Activated CD8-positive, alpha-beta memory T cell treated with anti-CD3 and anti-CD28 coated beads, Interleukin-2, amount 50 U/mL, for 24 hours (primary cell): ENCODE data around the gene PTGER2.

Experiments used
- DNase-seq: peaks from one replicate; pipeline ENCODE4 v3.0.0-alpha.2; 2020; ENCODE audit errors: extremely low read depth

PTGER2 gene

GRCh38 chr14:52370406-52370935 is 56.4 kb downstream of the PTGER2 start:
- DNase-seq: no peak

- DNase-seq: no peak
These were observed 63.8 kb downstream of the PTGER2 start for GRCh38 chr14:52377940-52378339.
